Urothelium cell line (cell line): ENCODE data around the gene CRELD1.

Experiments used
- DNase-seq: peaks from one replicate; pipeline ENCODE4 v3.0.0; 2011; ENCODE audit warnings: low spot score, mixed read lengths
- FAIRE-seq: peaks from 2 replicates; lab custom pipeline; 2011; peaks lifted over from hg19 to GRCh38; lab: Jason Lieb, UNC

Gene CRELD1

DNA sequence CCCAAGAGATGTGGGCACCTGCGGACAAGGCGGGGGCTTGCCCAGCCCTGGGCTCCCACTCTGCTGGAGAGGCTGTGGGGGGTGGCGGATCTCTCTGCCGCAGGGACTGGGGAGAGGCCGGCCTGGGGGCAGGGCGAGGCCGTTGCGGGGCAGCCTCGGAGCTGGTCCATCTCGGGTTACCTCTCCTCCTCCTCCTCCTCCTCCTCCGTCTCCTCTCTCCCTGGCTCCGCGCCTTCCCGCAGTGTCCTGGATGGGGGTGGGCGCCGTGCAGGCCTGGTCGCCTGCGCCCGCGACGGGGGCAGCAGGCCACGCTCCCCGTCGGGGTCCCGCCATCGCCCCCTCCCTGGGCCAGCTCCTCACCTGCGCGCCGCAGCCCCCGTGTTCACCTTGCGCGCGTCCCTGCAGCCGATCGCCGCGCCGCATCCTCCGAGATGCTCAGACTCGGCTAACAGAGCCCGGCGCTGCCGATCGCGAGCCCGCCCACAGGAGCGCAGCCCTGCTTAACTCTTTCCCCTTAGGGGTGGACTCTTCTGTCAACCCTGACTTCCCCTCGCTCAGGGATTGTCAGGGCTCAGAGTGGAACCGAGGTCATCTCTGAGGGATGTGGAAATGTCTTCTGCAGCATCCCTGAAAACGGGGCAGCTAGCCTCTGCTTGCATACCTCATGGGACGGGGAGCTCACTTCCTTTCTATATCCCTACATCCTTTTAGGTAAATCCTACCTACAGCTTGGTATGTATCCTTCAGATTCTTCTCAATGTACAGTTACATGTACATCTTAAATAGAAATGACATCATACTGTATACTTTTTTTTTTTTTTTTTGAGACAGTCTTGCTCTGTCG lies 18.6 kb downstream of the CRELD1 start, which contains the start of gene PRRT3:
Gene PRRT3, minus strand, starts transcription at position 447 of the 844 bp plus-strand sequence. CDS start 2,293 bp downstream, outside the sequence.
- FAIRE-seq (no peak), DNase-seq (peak; percentile 81)

DNA sequence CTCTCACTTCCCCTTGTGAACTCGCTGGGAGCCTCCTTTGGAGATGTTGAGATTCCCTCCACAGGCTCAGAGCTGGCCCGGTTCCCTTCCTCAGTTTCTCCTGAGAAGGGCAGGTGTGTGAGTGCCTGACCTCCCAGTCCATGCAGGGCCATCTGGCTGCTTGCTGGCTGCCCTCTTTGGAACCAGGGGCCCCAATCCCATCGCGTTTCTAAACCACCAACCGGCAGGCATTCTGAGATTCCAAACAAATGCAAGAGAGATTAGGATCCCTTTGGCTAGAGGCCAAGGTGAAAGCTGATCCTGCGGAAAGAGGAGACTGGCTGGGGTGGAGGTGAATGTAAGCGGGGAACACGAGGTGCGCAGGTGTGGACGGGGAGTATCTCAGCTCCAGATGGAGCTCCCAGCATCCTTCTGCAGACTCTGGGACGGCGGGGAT lies 21.5 kb downstream of the CRELD1 start:
- no peak for FAIRE-seq

DNA sequence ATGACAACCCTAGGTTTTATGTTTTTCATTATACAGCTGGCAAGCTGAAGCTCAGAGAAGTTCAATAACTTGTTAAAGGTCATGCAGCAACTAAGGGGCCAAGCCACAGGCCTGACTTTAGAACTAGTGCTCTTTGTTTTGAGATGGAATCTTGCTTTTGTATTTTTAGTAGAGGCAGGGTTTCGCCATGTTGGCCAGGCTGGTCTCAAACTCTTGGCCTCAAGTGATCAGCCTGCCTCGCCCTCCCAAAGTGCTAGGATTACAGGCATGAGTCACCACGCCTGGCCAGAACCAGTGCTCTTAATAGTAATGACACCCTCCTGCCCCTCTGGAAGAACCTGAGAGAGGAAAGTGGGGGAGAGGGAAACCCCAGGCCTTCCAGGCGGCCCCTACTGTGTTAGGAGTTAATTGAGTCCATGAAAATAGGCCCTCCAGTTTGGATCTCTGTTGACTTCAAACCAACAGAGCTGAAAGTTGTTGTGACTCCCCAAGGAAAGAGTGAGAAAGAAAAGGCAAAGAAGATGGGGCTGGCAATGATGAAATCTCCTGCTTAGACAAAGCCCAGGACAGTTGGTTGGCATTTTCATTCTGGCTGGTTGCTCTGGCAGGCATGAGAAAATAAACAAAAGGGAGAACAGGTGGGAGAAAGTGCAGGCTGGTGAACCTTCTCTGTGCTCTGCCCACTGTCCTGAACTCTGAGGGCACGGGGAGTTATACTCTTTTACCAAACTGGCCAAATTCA lies 22.1 kb downstream of the CRELD1 start:
- DNase-seq, result no peak
- no peak for FAIRE-seq

More for the DNA sequence above, 21.5 kb downstream of the CRELD1 start:
- DNase-seq, result no peak

DNA sequence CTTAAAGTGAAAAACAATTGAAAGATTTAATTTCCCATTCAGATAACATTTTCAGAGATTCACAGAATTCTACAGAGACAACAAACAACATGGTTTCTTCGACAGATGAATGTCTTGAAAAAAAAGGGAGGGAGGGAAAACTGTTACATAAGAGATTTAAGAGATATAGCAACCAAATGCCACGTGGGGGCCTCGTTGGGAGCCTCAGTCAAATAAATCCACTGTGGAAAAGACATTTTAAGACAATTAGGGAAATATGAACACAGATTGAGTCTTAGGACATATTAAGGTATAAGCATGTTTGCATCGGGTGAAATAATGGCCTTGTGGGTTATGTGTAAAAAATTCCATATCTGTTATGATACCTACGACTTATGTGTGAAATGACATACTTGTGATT lies 23.6 kb downstream of the CRELD1 start:
- FAIRE-seq, result no peak
- no peak for DNase-seq

DNA sequence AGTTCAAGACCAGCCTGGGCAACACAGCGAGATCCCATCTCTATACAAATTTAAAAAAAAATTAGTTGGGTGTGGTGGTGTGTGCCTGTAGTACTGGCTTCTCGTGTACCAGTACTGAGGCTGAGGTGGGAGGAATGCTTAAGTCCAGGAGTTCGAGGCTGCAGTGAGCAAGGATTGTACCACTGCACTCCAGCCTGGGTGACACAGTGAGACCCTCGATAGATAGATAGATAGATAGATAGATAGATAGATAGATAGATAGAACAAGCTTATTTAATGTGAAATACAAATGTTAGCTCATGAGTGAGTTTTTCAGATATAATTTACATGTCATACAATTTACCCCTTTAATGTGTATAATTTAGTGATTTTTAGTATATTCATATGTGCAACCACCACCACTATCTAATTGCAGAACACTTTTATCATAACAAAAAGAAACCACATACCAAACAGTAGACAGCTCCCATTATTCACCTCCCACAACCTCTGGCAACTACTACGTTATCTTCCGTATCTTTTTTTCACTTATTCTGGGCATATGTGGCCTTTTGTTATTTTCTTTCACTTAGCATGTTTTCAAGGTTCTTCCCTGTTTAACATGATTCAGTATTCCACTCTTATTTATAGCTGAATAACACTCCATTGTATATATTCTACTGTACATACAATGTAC lies 31.7 kb downstream of the CRELD1 start:
- no peak for FAIRE-seq
- no peak for DNase-seq

DNA sequence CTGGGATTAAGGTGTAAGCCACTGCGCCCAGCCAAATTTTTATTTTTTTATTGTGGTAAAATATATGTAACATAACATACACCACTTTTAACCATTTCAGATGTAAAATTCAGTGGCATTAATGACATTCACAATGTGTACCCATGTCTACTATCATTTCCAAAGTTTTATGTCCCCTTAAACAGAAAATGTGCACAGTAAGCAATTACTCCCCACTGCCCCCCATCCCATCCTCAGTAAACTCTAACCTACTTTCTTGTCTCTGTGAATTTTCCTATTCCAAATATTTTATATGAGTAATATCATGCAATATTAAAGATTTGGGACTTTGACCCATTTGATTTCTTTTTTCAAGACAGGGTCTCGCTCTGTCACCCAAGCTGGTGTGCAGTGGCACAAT lies 33.2 kb downstream of the CRELD1 start:
- no peak for FAIRE-seq

DNA sequence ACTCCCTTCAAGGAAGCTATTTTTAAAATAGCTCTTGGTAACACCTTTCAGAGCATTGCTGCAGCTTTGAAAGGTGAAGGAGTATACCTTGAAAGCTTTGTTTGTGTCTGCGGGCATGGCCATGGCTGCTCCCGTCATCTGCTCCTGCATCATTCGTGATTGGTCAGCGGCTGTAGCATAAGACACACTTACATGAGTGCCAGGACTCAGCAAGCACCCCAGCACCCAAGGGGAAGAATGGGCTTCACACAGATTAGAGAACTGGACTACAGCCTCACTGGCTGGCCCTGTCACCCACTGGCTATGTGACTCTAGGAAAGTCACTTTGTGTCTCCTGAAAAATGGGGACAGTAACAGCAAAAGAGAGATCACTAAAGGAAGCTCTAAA lies 36.0 kb downstream of the CRELD1 start:
- FAIRE-seq (no peak), DNase-seq (no peak)

More for the DNA sequence above, 33.2 kb downstream of the CRELD1 start:
- DNase-seq, result no peak

DNA sequence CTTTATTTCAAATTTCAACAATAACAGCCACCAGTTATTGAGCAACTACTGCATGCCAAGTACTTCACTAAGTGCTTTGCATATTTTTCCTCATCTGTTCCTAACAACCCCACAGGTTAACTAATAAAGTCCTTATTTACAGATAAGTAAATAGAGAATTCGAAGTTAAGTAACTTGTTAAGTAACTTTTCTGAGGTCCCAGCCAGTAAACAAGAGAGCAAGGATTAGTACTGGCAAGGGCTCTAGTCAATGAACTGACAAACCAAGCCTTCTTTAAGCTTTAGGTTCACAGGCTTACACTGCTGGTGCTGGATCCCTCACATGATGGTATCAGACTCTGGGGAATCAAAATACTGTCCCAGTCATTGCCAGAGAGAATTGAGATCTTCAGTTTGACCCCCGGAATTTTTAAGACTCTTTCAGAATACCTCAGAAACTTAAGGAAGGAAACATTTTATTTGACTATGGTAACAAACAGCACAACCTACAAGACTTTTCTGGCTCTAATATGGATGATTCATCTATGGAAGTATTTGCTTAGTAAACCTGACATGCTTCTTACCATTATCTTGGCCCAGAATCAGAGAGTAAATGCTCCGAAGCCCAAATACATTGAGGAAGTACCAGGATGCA lies 36.5 kb downstream of the CRELD1 start:
- DNase-seq (no peak), FAIRE-seq (no peak)

DNA sequence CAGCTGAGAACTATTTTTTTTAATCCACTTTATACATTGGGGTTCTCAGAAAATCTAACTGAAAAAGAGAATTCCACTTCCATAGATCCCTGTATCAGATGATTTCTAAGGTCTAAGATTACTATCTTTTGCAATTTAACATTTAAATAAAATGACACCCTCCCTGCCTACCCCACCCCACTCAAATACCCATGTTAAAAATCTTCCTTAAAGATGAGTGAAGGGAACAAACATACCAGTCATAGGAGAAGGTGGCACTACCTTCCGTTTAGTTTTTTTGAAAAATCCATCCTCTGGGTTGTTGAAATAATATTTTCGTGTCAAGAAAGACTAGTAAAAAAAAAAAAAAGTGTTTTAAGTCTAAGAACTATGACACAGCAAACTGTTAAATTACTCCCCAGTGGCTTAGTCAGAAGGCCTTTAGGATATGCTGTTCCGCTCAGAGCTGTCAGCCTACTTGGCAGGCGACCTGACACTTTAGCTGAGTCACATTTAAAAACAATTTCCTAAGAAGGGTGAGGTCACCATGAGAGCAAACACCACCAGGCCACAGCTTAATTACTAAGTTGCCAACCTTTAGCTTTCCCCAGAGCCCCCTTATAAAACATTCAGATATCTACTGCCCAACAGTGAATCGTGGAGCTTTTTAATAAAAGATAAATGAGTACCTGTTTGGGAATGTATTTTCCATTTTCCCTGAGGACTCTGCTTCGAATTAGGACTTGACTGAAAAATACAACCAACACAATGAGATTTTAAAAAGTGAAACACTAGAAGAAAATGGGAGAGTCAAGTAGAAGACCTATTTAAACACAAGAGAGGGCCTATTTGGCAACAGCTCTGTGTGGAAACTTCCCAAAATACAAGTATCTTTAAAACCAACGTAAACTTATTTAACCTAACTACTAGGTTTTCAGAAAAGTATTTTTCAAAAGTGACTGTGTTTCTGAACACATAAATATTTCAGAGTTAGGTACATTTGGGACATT lies 43.4 kb downstream of the CRELD1 start:
- DNase-seq (peak; percentile 75), FAIRE-seq (no peak)

DNA sequence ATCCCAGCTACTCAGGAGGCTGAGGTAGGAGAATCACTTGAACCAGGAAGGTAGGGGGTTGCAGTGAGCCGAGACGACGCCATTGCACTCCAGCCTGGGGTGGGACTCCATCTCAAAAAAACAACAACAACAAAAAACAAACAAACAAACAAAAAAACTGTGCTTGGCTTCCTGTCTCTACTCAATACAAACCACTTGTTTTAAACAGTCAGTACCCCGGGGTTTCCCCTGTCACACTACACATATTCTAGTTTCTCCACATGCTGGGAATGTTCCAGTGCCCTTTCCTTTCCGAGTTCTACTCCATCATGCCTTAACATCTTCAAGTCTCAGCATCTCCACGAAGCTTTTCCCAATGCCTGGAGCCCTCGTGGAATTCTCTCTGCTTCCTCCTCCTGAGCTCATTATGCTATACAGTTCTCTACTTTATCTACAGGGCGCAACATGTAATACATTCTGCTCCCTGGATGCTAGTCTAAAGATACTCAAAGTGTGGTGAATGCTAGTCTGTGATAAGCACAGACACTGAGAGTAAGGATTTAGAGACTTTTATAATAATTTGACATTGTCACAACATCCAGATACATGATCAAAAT lies 45.2 kb downstream of the CRELD1 start:
- DNase-seq (no peak), FAIRE-seq (no peak)

DNA sequence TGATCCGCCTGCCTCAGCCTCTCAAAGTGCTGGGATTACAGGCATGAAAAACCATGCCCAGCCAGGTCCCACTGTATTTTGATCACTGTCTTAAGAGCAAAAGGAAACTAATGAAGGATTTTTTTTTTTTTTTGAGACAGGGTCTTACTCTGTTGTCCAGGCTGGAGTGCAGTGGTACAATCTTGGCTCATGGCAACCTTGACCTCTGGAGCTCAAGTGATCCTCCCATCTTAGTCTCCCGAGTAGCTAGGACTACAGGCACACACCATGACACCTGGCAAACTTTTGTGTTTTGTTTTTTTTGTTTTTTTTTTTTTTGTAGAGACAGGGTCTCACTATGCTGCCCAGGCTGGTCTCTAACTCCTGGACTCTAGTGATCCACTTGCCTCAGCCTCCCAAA lies 46.6 kb downstream of the CRELD1 start:
- DNase-seq, result no peak
- no peak for FAIRE-seq

DNA sequence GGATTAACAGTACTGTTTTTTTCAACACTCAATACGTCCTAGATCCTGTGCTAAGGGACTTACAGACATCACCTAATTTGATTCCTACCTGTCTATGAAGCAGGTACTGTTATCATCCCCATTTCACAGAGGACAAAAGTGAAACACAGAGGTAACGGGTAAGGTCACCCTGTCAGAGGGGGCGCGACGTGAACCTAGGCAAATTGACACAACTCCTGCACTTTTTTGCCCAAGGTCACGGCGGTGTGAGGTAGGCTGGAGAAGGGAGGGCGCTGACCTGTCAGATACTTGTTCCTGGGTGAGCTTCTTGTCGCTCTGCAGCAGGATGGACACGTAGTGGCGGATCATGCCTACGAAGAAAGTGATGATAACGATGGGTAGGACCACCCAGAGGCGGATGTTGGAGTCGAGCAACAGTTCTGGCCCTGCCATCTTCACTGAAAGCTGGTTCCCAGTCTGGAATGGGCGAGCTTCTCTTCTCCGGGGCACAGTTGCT lies 52.6 kb downstream of the CRELD1 start:
- peak; percentile 13 for DNase-seq
- FAIRE-seq, result no peak

DNA sequence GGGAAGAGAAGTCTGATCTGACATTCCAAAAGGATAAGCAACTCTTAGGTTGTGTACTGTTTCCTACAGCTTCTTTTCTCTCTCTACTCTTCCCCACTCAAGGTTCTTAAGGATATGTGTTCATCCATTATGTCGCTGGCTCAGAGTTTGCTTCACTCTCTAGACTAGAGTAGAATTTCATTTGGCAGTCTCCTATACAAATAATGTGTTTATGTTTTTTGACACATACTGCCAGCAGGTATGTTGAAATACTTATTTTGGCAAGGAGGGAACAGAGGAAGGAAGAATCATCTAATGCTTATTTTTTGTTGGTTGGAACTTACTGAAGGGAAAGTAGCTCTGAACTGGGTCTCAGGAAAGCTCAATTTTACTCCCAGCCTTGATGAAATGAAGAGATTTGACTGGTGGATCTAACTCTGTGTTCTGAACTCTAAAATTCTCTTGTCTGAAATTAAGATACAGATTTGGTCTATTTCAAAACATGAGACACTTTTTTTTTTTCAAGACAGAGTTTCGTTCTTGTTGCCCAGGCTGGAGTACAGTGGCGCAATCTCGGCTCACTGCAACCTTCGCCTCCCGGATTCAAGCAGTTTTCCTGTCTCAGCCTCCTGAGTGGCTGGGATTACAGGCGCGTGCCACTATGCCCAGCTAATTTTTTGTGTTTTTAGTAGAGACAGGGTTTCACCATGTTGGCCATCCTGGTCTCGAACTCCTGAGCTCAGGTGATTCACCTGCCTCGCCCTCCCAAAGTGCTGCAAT lies 60.6 kb downstream of the CRELD1 start:
- DNase-seq (no peak), FAIRE-seq (no peak)
